ENCODE results near the gene FAM83E. TPM values are rescaled to one million over a fixed set of nuclear protein-coding genes. Genes with fewer than 3 reads are reported as not detected.
"Not testable (repeated sequence)": the region's sequence is repeated elsewhere in the genome, so short reads cannot be mapped to it uniquely, and the experiment has no call there.

The FAM83E gene
- total RNA-seq, 2 experiments from 2014 or later, result 4.4 TPM

- no peaks in the 10 kb centered on the region for H3K9me3 Mint-ChIP-seq
- H3K36me3 Mint-ChIP-seq, result peaks cover 11% of the 10 kb centered on the region
- peaks cover 50% of the 10 kb centered on the region for H3K4me1 Mint-ChIP-seq
- H3K4me3 Mint-ChIP-seq, result peak overlapping the region; percentile 95
- peak; percentile 85 for DNase-seq
- H3K27me3 Mint-ChIP-seq, result no peaks in the 10 kb centered on the region
- H3K27ac Mint-ChIP-seq, result peak overlapping the region; percentile 92
Observed at GRCh38 chr19:48635263-48635965, 20.5 kb upstream of the FAM83E start.

- Mint-ChIP-seq H3K27ac (peak overlapping the region; percentile 85), H3K36me3 (peaks cover 12% of the 10 kb centered on the region)
Observed at GRCh38 chr19:48634424-48635262, 19.8 kb upstream of the FAM83E start.

GRCh38 chr19:48634036-48634342 lies 19.1 kb upstream of the FAM83E start:
- peak overlapping the region; percentile 85 for H3K27ac Mint-ChIP-seq
- peaks cover 12% of the 10 kb centered on the region for H3K36me3 Mint-ChIP-seq
- no peaks in the 10 kb centered on the region for H3K9me3 Mint-ChIP-seq
- H3K27me3 Mint-ChIP-seq, result no peaks in the 10 kb centered on the region
- DNase-seq, result no peak
- peaks cover 43% of the 10 kb centered on the region for H3K4me1 Mint-ChIP-seq
- peak overlapping the region; percentile 77 for H3K4me3 Mint-ChIP-seq

More at GRCh38 chr19:48634424-48635262, 19.8 kb upstream of the FAM83E start:
- Mint-ChIP-seq H3K4me3 (peak overlapping the region; percentile 77), H3K9me3 (no peaks in the 10 kb centered on the region), H3K27me3 (no peaks in the 10 kb centered on the region), H3K4me1 (peaks cover 48% of the 10 kb centered on the region)
- DNase-seq, result peak; percentile 91

GRCh38 chr19:48633148-48634035 lies 18.5 kb upstream of the FAM83E start:
- no peak for DNase-seq

GRCh38 chr19:48632692-48633147 lies 17.8 kb upstream of the FAM83E start:
- DNase-seq, result no peak
- H3K4me1 Mint-ChIP-seq, result peaks cover 31% of the 10 kb centered on the region
- no peaks in the 10 kb centered on the region for H3K27me3 Mint-ChIP-seq
- peaks cover 5% of the 10 kb centered on the region for H3K36me3 Mint-ChIP-seq
- peak overlapping the region; percentile 85 for H3K27ac Mint-ChIP-seq
- H3K4me3 Mint-ChIP-seq, result peak overlapping the region; percentile 40
- H3K9me3 Mint-ChIP-seq, result no peaks in the 10 kb centered on the region

More at GRCh38 chr19:48633148-48634035, 18.5 kb upstream of the FAM83E start:
- H3K4me3 Mint-ChIP-seq, result peak overlapping the region; percentile 77
- peak overlapping the region; percentile 85 for H3K27ac Mint-ChIP-seq
- H3K4me1 Mint-ChIP-seq, result peaks cover 37% of the 10 kb centered on the region
- H3K9me3 Mint-ChIP-seq, result no peaks in the 10 kb centered on the region
- H3K27me3 Mint-ChIP-seq, result no peaks in the 10 kb centered on the region
- peaks cover 6% of the 10 kb centered on the region for H3K36me3 Mint-ChIP-seq

GRCh38 chr19:48632286-48632685 lies 17.4 kb upstream of the FAM83E start:
- DNase-seq, H3K9me3 Mint-ChIP-seq, H3K27me3 Mint-ChIP-seq, H3K36me3 Mint-ChIP-seq: not testable (repeated sequence)
- Mint-ChIP-seq H3K27ac (peak overlapping the region; percentile 38), H3K4me1 (peaks cover 29% of the 10 kb centered on the region), H3K4me3 (peak overlapping the region; percentile 40)

- peak overlapping the region; percentile 45 for H3K27ac Mint-ChIP-seq
Observed at GRCh38 chr19:48631225-48631624, 16.3 kb upstream of the FAM83E start.

GRCh38 chr19:48630296-48631063 lies 15.6 kb upstream of the FAM83E start:
- H3K4me3 Mint-ChIP-seq, result no peak overlapping the region
- H3K27ac Mint-ChIP-seq, result peak overlapping the region; percentile 65
- H3K36me3 Mint-ChIP-seq, result peaks cover 5% of the 10 kb centered on the region
- H3K9me3 Mint-ChIP-seq, result no peaks in the 10 kb centered on the region
- peaks cover 29% of the 10 kb centered on the region for H3K4me1 Mint-ChIP-seq
- no peaks in the 10 kb centered on the region for H3K27me3 Mint-ChIP-seq
- DNase-seq, result no peak

More at GRCh38 chr19:48631225-48631624, 16.3 kb upstream of the FAM83E start:
- H3K4me1 Mint-ChIP-seq, result peaks cover 32% of the 10 kb centered on the region
- H3K36me3 Mint-ChIP-seq, result peaks cover 5% of the 10 kb centered on the region
- no peak overlapping the region for H3K4me3 Mint-ChIP-seq
- H3K9me3 Mint-ChIP-seq, result no peaks in the 10 kb centered on the region
- H3K27me3 Mint-ChIP-seq, result no peaks in the 10 kb centered on the region
- DNase-seq, result no peak

- Mint-ChIP-seq H3K27ac (no peak overlapping the region), H3K27me3 (no peaks in the 10 kb centered on the region), H3K4me3 (no peak overlapping the region), H3K36me3 (peaks cover 5% of the 10 kb centered on the region), H3K4me1 (peaks cover 30% of the 10 kb centered on the region), H3K9me3 (no peaks in the 10 kb centered on the region)
- DNase-seq, result no peak
Observed at GRCh38 chr19:48629599-48630295, 14.9 kb upstream of the FAM83E start.

GRCh38 chr19:48629297-48629598 lies 14.4 kb upstream of the FAM83E start:
- Mint-ChIP-seq H3K27me3 (no peaks in the 10 kb centered on the region), H3K4me1 (peaks cover 30% of the 10 kb centered on the region), H3K27ac (no peak overlapping the region), H3K36me3 (peaks cover 5% of the 10 kb centered on the region), H3K9me3 (no peaks in the 10 kb centered on the region), H3K4me3 (no peak overlapping the region)
- no peak for DNase-seq

GRCh38 chr19:48628486-48629296 lies 13.8 kb upstream of the FAM83E start:
- Mint-ChIP-seq H3K36me3 (peaks cover 7% of the 10 kb centered on the region), H3K9me3 (no peaks in the 10 kb centered on the region), H3K4me3 (no peak overlapping the region), H3K4me1 (peaks cover 29% of the 10 kb centered on the region), H3K27ac (no peak overlapping the region), H3K27me3 (no peaks in the 10 kb centered on the region)
- no peak for DNase-seq

GRCh38 chr19:48627865-48628314 lies 13.0 kb upstream of the FAM83E start:
- Mint-ChIP-seq H3K27ac (no peak overlapping the region), H3K27me3 (no peaks in the 10 kb centered on the region), H3K36me3 (peaks cover 12% of the 10 kb centered on the region), H3K9me3 (no peaks in the 10 kb centered on the region), H3K4me1 (peaks cover 29% of the 10 kb centered on the region), H3K4me3 (no peak overlapping the region)
- no peak for DNase-seq

GRCh38 chr19:48627201-48627864 lies 12.5 kb upstream of the FAM83E start:
- Mint-ChIP-seq H3K4me3 (peak overlapping the region; percentile 25), H3K9me3 (no peaks in the 10 kb centered on the region), H3K4me1 (peaks cover 27% of the 10 kb centered on the region), H3K27me3 (no peaks in the 10 kb centered on the region), H3K27ac (peak overlapping the region; percentile 65), H3K36me3 (peaks cover 12% of the 10 kb centered on the region)
- DNase-seq, result no peak

Data from activated naive CD8-positive, alpha-beta T cell treated with anti-CD3 and anti-CD28 coated beads for 36 hours (primary cell).